Endodermal cell (in vitro differentiated cells): ENCODE data around the gene ZNF711. TPM values are rescaled to one million over a fixed set of nuclear protein-coding genes. Genes with fewer than 3 reads are reported as not detected.

Experiments
- total RNA-seq, 2 donors: library from RNA; stranded (reverse); fragmentation: NEBNext Ultra II Directional in 1 of 2; extraction: Animal tissue kit (Norgen Biotek cat#: 25700) in 1 of 2; gene quantifications; 2 replicates in 1 of 2; 3 replicates in 1 of 2; pipeline ENCODE4 v1.2.1, GENCODE V29; 2021

The ZNF711 gene
- total RNA-seq, 2 donors from 2014 or later, result 21.7 to 24.2 TPM

Other genes starting within 250 kb of the ZNF711 start
- gene APOOL, start 240.1 kb upstream of the ZNF711 start, total RNA-seq, result 10 to 100 TPM; 14.3 to 14.8 TPM
- gene SATL1, start 212 bp upstream of the ZNF711 start, total RNA-seq, result under 1 TPM; 0.29 to 0.58 TPM
- gene POF1B, start 135.7 kb downstream of the ZNF711 start, total RNA-seq, result not detected